ENCODE data around the gene ANKRD33B. TPM values are rescaled to one million over a fixed set of nuclear protein-coding genes. Genes with fewer than 3 reads are reported as not detected.
A peak's percentile ranks its signal among the peaks of the same experiment; 100 is the strongest.
"Not testable (repeated sequence)": the region's sequence is repeated elsewhere in the genome, so short reads cannot be mapped to it uniquely, and the experiment has no call there.

ANKRD33B gene
- 4.9 and 5.2 TPM in 2 replicates for total RNA-seq (2014; rRNA removed; shearing (Covaris generic))
- 6.5 and 7.7 TPM in 2 replicates for polyA plus RNA-seq (2015; cell fraction: cytosol; rRNA removed)
- 10.6 and 11.4 TPM in 2 replicates for polyA plus RNA-seq (2015; cell fraction: nucleus; rRNA removed)

- peak; percentile 73 for DNase-seq (ENCODE audit: low read depth)
These were observed at the start of gene ANKRD33B for GRCh38 chr5:10563945-10564837. TSS of gene ANKRD33B (plus strand) at chr5:10564070. CDS start at chr5:10564468, 398 bp downstream.

- not testable (repeated sequence) for DNase-seq (ENCODE audit: low read depth)
These were observed 49.3 kb upstream of the ANKRD33B start for GRCh38 chr5:10514572-10514971.

GRCh38 chr5:10515492-10515891 is 48.4 kb upstream of the ANKRD33B start:
- DNase-seq (ENCODE audit: low read depth), result no peak

GRCh38 chr5:10518347-10518746 is 45.5 kb upstream of the ANKRD33B start:
- peak; percentile 72 for DNase-seq (ENCODE audit: low read depth)

GRCh38 chr5:10519729-10520128 is 44.1 kb upstream of the ANKRD33B start:
- no peak for DNase-seq (ENCODE audit: low read depth)

GRCh38 chr5:10520706-10521105 is 43.2 kb upstream of the ANKRD33B start:
- no peak for DNase-seq (ENCODE audit: low read depth)

GRCh38 chr5:10521466-10522223 is 42.2 kb upstream of the ANKRD33B start:
- DNase-seq (ENCODE audit: low read depth), result no peak

- DNase-seq (ENCODE audit: low read depth), result no peak
These were observed 41.7 kb upstream of the ANKRD33B start for GRCh38 chr5:10522224-10522611.

GRCh38 chr5:10524376-10525123 is 39.3 kb upstream of the ANKRD33B start:
- peak; percentile 78 for DNase-seq (ENCODE audit: low read depth)

- no peak for DNase-seq (ENCODE audit: low read depth)
These were observed 38.8 kb upstream of the ANKRD33B start for GRCh38 chr5:10525124-10525495.

GRCh38 chr5:10527281-10527950 is 36.5 kb upstream of the ANKRD33B start:
- no peak for DNase-seq (ENCODE audit: low read depth)

GRCh38 chr5:10528056-10528816 is 35.6 kb upstream of the ANKRD33B start:
- DNase-seq (ENCODE audit: low read depth), result peak; percentile 50

- no peak for DNase-seq (ENCODE audit: low read depth)
These were observed 35.0 kb upstream of the ANKRD33B start for GRCh38 chr5:10528827-10529226.

- no peak for DNase-seq (ENCODE audit: low read depth)
These were observed 33.1 kb upstream of the ANKRD33B start for GRCh38 chr5:10530601-10531320.

- DNase-seq (ENCODE audit: low read depth), result no peak
These were observed 31.4 kb upstream of the ANKRD33B start for GRCh38 chr5:10532421-10532820.

GRCh38 chr5:10533226-10533625 is 30.6 kb upstream of the ANKRD33B start:
- no peak for DNase-seq (ENCODE audit: low read depth)

- no peak for DNase-seq (ENCODE audit: low read depth)
These were observed 29.0 kb upstream of the ANKRD33B start for GRCh38 chr5:10534561-10535530.

GRCh38 chr5:10536511-10536910 is 27.4 kb upstream of the ANKRD33B start:
- DNase-seq (ENCODE audit: low read depth), result no peak

Measured in HT1080 (cell line).